BLaER1 (cell line): ENCODE data around the gene PPP2R3B.

Experiments used
- H3K27ac ChIP-seq: shearing (Covaris generic); formaldehyde crosslinking; 2 replicates; pipeline ENCODE4 v1.8.1; 2022
- H3K27me3 ChIP-seq: shearing (Covaris generic); formaldehyde crosslinking; 2 replicates; pipeline ENCODE4 v1.8.1; 2022
- H3K36me3 ChIP-seq: shearing (Covaris generic); formaldehyde crosslinking; 2 replicates; pipeline ENCODE4 v1.8.1; 2022
- H3K4me1 ChIP-seq: shearing (Covaris generic); formaldehyde crosslinking; 2 replicates; pipeline ENCODE4 v1.8.1; 2022
- H3K4me2 ChIP-seq: shearing (Covaris generic); formaldehyde crosslinking; 2 replicates; pipeline ENCODE4 v1.8.1; 2022
- H3K4me3 ChIP-seq: shearing (Covaris generic); formaldehyde crosslinking; 2 replicates; pipeline ENCODE4 v1.8.1; 2022
- H3K9ac ChIP-seq: shearing (Covaris generic); formaldehyde crosslinking; 2 replicates; pipeline ENCODE4 v1.8.1; 2022
- H3K9me3 ChIP-seq: shearing (Covaris generic); formaldehyde crosslinking; 2 replicates; pipeline ENCODE4 v1.8.1; 2022
- H4K20me1 ChIP-seq: shearing (Covaris generic); formaldehyde crosslinking; 2 replicates; pipeline ENCODE4 v1.8.1; 2022
- Cebpa-rat ChIP-seq: shearing (Covaris generic); IDR thresholded peaks from 2 replicates; pipeline ENCODE4 v1.8.1; 2022

Gene PPP2R3B

DNA sequence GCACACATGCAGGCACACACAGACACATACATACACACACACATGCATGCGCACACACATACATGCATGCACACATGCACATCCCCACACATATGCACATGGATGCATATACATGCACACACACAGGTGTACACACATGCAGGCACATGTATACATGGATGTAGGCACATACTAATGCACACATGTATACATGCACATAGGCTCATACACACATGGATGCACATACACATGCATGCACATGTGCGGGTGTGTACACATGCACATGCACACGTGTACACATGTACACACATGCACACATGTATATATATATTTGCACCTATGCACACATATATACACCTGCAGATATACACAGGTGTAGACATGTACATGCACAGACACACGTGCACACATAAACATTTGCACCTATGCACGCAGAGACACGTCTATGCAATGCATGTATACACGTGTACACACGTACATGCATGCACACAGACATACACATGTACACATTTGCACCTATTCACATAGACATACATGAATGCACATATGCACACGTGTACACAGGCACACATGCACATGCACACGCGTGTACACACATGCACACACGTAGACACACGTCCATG, 101.5 kb downstream of the PPP2R3B start:
- no peak overlapping the region for H3K4me2 ChIP-seq
- H3K27me3 ChIP-seq, result no peaks in the 10 kb centered on the region
- H3K4me3 ChIP-seq, result no peak overlapping the region
- peaks cover 56% of the 10 kb centered on the region for H3K36me3 ChIP-seq
- H3K9ac ChIP-seq, result no peak overlapping the region
- H3K27ac ChIP-seq, result no peak overlapping the region
- H4K20me1 ChIP-seq, result no peaks in the 10 kb centered on the region
- TF ChIP-seq Cebpa-rat, result no peak
- no peaks in the 10 kb centered on the region; the same call in 1 of the 2 replicates for H3K9me3 ChIP-seq
- peaks cover 22% of the 10 kb centered on the region for H3K4me1 ChIP-seq
